ENCODE measurements around the gene HBB.
"Not testable (repeated sequence)": the region's sequence is repeated elsewhere in the genome, so short reads cannot be mapped to it uniquely, and the experiment has no call there.

Gene HBB

DNA sequence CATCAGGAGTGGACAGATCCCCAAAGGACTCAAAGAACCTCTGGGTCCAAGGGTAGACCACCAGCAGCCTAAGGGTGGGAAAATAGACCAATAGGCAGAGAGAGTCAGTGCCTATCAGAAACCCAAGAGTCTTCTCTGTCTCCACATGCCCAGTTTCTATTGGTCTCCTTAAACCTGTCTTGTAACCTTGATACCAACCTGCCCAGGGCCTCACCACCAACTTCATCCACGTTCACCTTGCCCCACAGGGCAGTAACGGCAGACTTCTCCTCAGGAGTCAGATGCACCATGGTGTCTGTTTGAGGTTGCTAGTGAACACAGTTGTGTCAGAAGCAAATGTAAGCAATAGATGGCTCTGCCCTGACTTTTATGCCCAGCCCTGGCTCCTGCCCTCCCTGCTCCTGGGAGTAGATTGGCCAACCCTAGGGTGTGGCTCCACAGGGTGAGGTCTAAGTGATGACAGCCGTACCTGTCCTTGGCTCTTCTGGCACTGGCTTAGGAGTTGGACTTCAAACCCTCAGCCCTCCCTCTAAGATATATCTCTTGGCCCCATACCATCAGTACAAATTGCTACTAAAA lies at the start of gene HBB:
Gene HBB (minus strand): TSS at position 340 of the 579 bp plus-strand sequence. CDS start 50 bp downstream, at position 290.
- DNase-seq = no peak
- intact Hi-C loops (cut with DNase I) = no loop called here

DNA sequence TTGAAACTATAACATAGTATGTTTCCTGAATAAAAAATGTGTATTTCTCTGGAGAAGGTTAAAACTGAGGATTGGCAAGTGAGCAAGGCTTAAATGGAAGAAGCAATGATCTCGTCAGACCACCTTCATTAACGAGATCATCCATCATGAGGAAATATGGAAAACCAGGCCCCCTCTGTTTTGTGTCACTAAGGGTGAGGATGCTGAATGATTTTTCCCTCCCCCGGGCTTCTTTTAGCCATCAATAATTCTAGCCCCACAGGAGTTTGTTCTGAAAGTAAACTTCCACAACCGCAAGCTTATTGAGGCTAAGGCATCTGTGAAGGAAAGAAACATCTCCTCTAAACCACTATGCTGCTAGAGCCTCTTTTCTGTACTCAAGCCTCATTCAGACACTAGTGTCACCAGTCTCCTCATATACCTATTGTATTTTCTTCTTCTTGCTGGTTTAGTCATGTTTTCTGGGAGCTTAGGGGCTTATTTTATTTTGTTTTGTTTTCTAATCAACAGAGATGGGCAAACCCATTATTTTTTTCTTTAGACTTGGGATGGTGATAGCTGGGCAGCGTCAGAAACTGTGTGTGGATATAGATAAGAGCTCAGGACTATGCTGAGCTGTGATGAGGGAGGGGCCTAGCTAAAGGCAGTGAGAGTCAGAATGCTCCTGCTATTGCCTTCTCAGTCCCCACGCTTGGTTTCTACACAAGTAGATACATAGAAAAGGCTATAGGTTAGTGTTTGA lies 48.7 kb upstream of the HBB start:
- DNase-seq = no peak
- intact Hi-C loops (cut with DNase I) = no loop called here

DNA sequence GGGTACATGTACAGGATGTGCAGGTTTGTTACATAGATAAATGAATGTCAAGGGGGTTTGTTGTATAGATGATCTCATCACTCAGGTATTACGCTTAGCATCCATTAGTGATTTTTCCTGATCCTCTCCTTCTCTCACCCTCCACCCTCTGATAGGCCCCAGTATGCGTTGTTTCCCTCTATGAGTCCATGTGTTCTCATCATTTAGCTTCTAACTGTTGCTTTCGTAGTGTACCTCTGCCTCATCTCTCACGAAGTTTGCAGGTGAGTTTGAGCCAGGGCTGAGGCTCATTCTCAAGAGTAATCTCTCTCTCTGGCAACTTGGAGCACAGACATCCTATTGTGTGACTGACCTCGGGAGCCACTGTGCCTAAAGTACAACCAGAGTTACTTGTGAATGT lies 47.5 kb upstream of the HBB start:
- intact Hi-C loops (cut with DNase I) = no loop called here
- DNase-seq = no peak

DNA sequence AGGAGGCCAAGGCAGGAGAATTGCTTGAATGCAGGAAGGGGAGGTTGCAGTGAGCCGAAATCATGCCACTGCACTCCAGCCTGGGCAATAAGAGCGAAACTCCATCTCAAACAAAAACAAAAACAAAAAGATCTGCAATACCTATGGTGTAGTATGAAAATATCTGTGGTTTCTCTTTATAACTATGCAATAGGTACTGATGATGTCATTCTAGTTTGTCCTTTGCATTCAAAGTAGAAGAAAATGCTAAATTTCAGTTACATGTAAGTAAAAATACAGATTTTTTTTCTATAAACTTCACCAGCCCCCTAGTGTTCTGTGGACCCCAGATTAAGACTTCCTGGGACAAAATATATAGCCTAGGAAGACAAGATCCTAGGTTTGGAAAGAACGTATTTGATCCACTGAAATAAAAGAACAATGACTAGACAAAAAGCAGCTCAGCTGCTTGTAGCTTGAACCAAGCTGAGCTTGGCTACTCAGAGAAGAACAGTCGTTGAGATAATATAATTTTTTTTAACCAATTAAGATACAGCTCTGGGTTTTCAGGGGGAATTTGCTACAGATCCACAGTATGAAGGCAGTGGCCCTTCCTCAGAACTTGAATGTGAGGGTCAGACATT lies 45.6 kb upstream of the HBB start:
- intact Hi-C loops (cut with DNase I) = no loop called here
- DNase-seq = no peak

DNA sequence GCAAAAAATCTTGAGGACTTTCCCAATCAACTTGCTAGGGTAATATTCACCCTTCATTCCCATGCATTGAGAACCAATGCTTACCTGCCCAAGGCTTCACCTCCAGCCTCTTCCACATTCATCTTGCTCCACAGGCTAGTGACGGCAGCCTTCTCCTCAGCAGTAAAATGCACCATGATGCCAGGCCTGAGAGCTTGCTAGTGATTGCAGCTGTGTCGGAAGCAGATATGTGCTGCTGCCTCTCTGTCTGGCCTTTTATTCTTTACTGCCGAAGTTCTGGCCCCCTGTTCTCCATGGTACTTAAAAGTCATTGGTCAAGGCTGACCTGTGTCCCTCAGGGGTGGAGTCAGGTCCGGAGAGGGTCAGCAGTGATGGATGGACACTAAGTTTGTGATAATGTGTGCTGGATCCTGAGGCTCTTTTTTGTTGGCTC lies 42.9 kb upstream of the HBB start, which contains the start of gene HBE1:
Gene HBE1 (minus strand): TSS at position 231 of the 433 bp plus-strand sequence. CDS start 55 bp downstream, at position 176.
- intact Hi-C loops (cut with DNase I) = no loop called here

DNA sequence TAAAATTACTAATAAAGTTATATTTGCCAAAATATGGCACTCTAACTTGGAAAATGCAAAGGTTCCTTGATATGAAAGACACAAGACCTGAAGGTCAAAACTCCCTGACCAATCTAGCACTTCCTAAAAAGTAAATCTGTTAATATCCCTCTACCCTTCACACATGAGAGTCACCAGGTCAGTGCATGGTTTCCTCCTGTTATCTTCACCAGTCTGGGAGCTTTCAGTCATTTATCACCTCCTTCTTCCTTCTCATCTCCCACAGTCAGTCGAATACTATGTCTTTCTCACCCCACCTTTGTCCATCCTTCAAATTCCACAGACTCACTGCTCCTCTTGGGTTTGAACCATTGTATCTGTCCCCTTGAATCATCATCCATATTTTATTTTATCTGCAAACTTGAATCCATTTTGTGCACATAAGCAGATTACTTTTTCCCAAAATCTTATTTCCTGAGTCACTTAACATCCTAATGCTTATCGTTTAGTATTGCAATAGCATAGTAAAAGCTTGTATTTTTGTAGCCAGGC lies 40.2 kb upstream of the HBB start:
- intact Hi-C loops (cut with DNase I) = no loop called here
- no peak for DNase-seq

More for the DNA sequence above, 42.9 kb upstream of the HBB start, which contains the start of gene HBE1:
- no peak for DNase-seq

DNA sequence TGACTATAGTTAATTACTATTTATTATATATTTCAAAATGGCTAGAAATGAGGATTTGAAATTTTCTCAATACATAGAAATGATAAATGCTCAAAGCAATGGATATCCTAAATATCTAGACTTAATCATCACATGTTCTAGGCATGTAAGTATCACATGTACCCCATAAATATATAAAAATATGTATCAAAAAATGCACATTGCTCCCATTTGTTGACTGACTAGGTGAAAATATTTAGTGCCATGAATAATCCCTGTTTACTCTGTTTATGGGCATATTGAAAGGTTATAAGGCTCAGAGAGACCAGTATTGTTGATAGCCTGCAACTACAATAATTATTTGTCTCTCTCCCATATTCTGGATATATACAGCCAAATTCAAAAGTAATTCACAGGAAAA lies 39.7 kb upstream of the HBB start:
- intact Hi-C loops (cut with DNase I) = no loop called here
- DNase-seq = no peak

DNA sequence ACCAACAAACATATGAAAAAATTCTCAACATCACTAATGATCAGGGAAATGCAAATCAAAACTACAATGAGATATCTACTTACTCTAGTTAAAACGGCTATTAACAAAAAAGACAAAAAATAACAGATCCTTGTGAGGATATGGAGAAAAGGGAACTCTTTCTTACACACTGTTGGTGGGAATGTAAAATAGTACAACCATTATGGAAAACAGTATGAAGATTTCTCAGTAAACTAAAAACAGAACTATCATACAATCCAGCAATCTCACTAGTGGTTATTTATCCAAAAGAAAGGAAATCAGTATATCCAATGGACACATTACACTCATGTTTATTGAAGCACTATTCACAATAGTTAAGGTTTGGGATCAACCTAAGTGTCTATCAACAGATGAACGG lies 39.0 kb upstream of the HBB start:
- intact Hi-C loops (cut with DNase I) = no loop called here
- no peak for DNase-seq

DNA sequence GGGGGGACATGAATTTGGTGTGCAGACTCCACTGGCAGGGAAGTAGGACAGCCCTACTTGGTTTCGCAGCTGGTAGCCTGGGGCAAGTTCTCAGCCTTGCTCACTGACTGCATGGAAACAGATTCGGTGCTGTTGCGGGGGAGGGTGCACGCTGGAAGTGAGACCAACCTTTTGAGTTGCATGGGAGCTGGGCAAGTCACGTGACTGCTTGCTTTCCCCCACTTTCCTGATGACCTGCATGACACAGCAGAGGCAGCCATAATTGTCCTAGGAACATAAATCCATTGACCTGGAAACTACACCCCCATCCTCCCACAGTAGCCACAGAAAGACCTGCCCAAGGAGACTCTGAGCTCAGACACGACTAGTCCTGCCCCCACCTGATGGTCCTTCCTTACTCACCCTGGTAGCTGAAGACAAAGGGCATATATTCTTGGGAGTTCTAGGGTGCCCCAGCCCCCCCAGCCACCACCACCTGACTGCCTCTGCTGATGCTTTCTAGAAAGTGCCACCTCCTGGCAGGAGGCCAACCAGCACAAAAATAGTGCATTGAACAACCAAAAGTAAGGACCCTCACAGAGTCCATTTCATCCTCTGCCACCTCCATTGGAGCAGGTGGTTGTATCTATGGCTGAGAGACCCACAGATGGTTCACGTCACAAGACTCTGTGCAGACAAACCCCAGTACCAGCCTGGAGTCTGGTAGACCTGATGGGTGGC lies 31.8 kb upstream of the HBB start:
- intact Hi-C loops (cut with DNase I) = no loop called here
- DNase-seq = no peak

DNA sequence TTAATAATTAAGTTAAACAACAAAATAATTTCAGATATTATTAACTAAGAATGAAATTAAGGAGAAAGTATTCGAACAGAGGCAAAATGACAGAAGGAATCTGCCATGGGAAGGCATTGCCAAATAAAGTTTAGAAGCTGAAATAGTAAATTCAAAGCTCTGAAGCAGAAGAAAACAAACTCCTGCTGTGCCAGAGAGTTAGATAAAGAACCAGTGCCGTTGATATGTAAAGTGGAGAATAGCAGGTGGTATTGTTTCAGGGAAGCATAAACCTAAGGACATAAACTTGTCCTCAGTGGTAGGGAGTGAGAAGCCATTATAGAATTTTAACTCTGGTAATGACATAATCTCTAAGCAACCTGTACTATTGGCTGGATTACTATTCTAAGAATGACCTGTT lies 30.4 kb upstream of the HBB start:
- DNase-seq = no peak
- intact Hi-C loops (cut with DNase I) = no loop called here

DNA sequence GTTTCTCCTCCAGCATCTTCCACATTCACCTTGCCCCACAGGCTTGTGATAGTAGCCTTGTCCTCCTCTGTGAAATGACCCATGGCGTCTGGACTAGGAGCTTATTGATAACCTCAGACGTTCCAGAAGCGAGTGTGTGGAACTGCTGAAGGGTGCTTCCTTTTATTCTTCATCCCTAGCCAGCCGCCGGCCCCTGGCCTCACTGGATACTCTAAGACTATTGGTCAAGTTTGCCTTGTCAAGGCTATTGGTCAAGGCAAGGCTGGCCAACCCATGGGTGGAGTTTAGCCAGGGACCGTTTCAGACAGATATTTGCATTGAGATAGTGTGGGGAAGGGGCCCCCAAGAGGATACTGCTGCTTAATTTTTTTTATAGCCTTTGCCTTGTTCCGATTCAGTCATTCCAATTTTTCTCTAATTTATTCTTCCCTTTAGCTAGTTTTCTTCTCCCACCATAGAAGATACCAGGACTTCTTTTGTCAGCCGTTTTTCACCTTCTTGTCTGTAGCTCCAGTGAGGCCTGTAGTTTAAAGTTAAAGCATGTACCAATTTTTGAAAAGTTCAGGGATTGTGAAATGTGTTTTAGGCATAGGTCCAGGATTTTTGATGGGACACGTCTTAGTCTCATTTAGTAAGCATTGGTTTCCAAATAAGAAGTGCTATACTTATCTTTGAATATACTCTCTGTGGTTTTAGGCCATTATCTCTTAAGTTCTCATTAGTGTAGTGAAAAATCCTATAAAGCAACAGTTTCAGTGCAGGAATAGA lies 28.0 kb upstream of the HBB start, which contains the start of gene HBG2:
Gene HBG2 (minus strand): TSS at position 136 of the 768 bp plus-strand sequence. CDS start 53 bp downstream, at position 83.
- DNase-seq; intact Hi-C loops (cut with DNase I): not testable (repeated sequence)

DNA sequence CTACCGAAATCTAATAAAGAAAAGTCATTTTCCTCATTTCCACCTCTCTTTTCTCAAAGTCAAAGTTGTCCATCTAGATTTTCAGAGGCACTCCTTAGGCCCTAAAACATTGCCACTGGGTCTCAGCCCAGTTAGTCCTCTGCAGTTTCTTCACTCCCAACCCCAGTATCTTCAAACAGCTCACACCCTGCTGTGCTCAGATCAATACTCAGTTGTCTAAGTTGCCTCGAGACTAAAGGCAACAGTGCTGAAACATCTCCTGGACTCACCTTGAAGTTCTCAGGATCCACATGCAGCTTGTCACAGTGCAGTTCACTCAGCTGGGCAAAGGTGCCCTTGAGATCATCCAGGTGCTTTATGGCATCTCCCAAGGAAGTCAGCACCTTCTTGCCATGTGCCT lies 27.2 kb upstream of the HBB start:
- intact Hi-C loops (cut with DNase I); DNase-seq: not testable (repeated sequence)

DNA sequence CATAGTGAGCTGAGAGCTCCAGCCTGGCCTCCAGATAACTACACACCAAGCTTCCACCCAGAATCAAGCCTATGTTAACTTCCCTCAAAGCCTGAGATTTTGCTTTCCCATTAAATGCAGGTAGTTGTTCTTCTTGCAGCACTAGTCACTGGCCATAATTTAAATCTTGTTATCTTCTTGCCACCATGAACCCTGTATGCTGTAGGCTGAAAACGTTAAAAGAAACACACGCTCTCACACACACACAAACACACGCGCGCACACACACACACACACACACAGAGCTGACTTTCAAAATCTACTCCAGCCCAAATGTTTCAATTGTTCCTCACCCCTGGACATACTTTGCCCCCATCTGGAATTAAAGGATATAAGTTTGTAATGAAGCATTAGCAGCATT lies 26.6 kb upstream of the HBB start:
- intact Hi-C loops (cut with DNase I) = not testable (repeated sequence)

DNA sequence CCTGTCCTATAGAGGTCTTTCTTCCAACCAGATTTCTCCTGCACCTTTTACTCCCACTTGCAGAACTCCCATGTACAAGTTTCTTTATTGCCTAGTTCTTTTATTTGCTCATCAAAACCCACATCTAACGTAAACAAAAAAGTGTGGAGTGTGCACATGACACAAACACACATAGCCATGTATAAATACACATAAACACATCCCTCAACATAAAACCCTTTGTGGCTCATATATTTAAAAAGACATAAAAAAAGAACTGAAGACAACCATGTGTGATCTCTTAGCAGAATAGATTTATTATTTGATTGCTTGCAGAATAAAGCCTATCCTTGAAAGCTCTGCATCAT lies 26.0 kb upstream of the HBB start:
- intact Hi-C loops (cut with DNase I) = no loop called here

More for the DNA sequence above, 26.6 kb upstream of the HBB start:
- DNase-seq = not testable (repeated sequence)

DNA sequence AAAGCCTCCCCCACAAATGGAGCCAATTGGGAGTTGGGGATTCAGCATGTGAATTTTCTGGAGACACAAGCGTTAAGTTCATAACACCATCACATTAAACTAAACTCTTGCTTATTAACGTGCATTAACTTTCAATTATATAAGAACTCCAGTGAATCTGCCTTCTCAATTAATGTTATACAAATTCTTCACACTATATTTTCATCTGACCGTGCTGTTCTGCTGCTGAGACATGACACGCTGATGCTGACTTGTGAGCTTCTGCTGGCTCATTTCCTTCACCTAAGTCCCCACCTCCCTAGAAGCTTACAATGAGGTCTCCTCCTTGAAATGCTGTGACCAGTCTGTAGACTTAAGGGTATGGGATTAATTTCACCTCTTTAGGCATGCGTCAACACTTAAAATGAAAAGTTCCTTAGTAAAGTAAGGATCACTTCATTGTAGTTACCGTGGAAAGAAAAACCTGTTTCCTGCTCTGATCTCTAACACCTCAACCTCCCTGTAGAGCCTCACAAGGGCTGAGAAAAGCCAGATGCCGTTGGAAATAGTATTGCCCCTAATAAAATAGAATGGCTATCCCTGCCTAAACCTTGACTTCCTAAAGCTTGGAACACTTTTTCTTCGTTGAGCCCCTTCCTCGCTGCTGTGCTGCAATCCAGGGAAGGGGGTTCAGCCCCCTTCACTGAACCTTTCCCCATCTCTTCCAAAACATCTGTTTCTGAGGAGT lies 25.5 kb upstream of the HBB start:
- DNase-seq = no peak
- intact Hi-C loops (cut with DNase I) = no loop called here

More for the DNA sequence above, 26.0 kb upstream of the HBB start:
- DNase-seq = no peak

DNA sequence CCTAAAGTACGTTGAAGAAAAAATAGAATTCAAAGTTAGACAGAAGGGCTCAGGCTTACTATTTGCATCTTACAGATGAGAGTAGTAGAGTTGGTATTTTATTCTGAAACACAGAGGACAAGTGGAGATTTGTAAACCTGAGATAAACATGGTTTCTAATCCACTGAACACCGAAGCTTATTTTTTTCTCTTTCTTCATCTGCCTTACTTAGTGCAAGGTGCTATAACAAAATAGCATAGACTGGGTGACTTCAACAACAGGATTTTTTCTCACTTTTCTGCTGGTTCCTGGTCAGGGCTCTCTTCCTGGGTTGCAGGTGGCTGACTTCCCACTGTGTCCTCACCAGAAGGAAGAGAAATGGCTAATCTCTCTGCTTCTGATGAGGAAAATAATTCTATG lies 24.9 kb upstream of the HBB start:
- DNase-seq = no peak
- intact Hi-C loops (cut with DNase I) = no loop called here

DNA sequence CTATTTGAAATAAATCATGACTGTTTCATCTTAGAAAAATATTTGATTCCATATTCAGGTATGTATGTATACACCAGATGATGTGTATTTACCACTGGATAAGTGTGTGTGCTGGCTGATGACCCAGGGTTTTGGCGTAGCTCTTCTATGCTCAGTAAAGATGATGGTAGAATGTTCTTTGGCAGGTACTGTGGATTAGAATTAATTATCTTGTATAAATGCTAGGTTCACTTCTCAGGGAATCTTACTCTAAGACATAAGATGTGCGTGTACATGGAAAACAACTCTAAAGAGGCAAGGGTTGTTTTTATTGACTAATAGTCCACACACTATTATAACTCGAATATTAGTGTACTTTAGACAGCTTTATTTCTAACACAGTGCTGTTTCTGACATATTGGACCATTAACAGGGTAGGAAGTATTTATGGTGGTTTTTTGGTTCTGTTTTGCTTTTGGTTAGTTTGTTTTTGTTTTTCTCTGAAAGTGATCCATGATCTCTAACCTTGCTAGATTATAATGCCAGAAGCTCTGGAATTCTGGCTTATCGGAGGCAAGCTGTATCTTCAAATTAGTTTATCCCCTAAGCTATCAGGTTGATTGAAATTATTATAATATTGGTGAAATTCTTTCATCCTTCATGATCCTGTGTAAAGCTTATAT lies 23.8 kb upstream of the HBB start:
- DNase-seq = no peak
- intact Hi-C loops (cut with DNase I) = no loop called here

Measured in head of caudate nucleus (tissue), 42 donors.